ENCODE data around the gene YIF1B.

DNA sequence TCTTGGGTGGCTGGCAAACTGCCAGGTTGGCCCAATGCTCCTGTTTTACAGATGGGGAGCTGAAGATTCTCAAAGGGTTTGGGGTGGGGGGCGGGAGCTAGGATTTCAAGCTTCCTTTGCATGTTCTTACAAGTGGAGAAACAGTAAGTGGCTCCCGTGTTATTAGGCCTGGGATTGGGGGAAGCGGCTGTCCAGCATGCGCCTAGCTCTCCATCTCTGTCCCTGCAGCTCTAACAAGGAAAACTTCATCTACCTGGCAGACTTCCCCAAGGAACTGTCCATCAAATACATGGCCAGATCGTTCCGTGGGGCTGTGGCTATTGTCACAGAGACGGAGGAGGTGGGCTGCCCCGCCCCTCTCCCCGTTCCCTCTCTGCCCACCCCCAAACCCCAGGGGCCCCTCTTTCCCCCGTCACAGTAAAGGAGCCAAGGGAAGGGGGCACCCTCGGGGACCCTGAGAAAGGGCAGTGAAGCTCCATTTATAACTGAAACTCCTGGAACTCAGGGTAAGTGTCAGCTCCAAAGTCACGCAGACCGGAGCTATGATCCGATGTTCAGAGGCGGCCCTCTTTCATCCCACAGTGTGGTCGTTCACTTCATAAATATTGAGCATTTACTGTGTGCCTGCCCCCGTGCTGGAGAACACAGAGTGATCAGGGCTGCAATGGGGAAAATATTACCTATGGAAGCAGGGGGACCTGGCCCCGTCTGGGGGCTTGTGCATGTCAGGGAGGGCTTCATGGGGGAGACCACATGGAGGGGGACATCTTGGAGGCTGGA, 43.7 kb upstream of the YIF1B start:
- TF ChIP-seq, protein P1, sequence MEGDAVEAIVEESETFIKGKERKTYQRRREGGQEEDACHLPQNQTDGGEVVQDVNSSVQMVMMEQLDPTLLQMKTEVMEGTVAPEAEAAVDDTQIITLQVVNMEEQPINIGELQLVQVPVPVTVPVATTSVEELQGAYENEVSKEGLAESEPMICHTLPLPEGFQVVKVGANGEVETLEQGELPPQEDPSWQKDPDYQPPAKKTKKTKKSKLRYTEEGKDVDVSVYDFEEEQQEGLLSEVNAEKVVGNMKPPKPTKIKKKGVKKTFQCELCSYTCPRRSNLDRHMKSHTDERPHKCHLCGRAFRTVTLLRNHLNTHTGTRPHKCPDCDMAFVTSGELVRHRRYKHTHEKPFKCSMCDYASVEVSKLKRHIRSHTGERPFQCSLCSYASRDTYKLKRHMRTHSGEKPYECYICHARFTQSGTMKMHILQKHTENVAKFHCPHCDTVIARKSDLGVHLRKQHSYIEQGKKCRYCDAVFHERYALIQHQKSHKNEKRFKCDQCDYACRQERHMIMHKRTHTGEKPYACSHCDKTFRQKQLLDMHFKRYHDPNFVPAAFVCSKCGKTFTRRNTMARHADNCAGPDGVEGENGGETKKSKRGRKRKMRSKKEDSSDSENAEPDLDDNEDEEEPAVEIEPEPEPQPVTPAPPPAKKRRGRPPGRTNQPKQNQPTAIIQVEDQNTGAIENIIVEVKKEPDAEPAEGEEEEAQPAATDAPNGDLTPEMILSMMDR (IDR thresholded peaks at IDR 0.05), result no peak
- TF ChIP-seq POLR2A (IDR thresholded peaks at IDR 0.05), result no peak
- TF ChIP-seq EP300 (IDR thresholded peaks at IDR 0.05), result no peak
